ENCODE measurements around the gene FERMT2. TPM values are rescaled to one million over a fixed set of nuclear protein-coding genes. Genes with fewer than 3 reads are reported as not detected.

The FERMT2 gene
- total and polyA plus RNA-seq, 4 donors = 33.2 to 170 (median 66.6) TPM

- Histone ChIP-seq H3K4me1 (ENCODE audit: control insufficient read depth in 5 of 5, insufficient read depth in 5 of 5, low read length in 5 of 5) (peaks cover 0 to 7% (median 3%) of the 10 kb centered on the region in 5 donors), H3K9ac (ENCODE audit: insufficient read depth in 1 of 2, low read length in 2 of 2) (no peak overlapping the region), H3K36me3 (ENCODE audit: control insufficient read depth in 4 of 4, insufficient read depth in 4 of 4, low read length in 4 of 4) (no peaks in the 10 kb centered on the region), H3K27me3 (ENCODE audit: control insufficient read depth in 3 of 3, insufficient read depth in 3 of 3, low read length in 2 of 3) (no peaks in the 10 kb centered on the region), H3K9me3 (ENCODE audit: control insufficient read depth in 4 of 4, insufficient read depth in 3 of 4, low read length in 3 of 4) (no peaks in the 10 kb centered on the region), H3K4me3 (no peak overlapping the region), H3K27ac (ENCODE audit: low read depth in 1 of 2, low read length in 1 of 2) (no peak overlapping the region)
- DNase-seq (no peak), ATAC-seq (ENCODE audit: insufficient read depth, low FRiP score) (no peak)
- TF ChIP-seq CTCF (IDR thresholded peaks at IDR 0.05; ENCODE audit: control extremely low read depth, extremely low read depth) = no peak
- WGBS, 2 donors = 61 to 73% methylated on average over 1 of the region's 1 CpG
Measured at GRCh38 chr14:52995998-52996397, 45.1 kb upstream of the FERMT2 start.

- Histone ChIP-seq H3K4me3 (no peak overlapping the region), H3K9me3 (ENCODE audit: control insufficient read depth in 4 of 4, insufficient read depth in 3 of 4, low read length in 3 of 4) (no peaks in the 10 kb centered on the region), H3K36me3 (ENCODE audit: control insufficient read depth in 4 of 4, insufficient read depth in 4 of 4, low read length in 4 of 4) (no peaks in the 10 kb centered on the region), H3K27me3 (ENCODE audit: control insufficient read depth in 3 of 3, insufficient read depth in 3 of 3, low read length in 2 of 3) (no peaks in the 10 kb centered on the region), H3K9ac (ENCODE audit: insufficient read depth in 1 of 2, low read length in 2 of 2) (no peak overlapping the region), H3K27ac (ENCODE audit: low read depth in 1 of 2, low read length in 1 of 2) (no peak overlapping the region), H3K4me1 (ENCODE audit: control insufficient read depth in 5 of 5, insufficient read depth in 5 of 5, low read length in 5 of 5) (no peaks in the 10 kb centered on the region)
- no peak for TF ChIP-seq CTCF (IDR thresholded peaks at IDR 0.05; ENCODE audit: control extremely low read depth, extremely low read depth)
- 76 to 79% methylated on average over 1 of the region's 1 CpG for WGBS, 2 donors
- ATAC-seq (ENCODE audit: insufficient read depth, low FRiP score) = no peak
- no peak for DNase-seq
Measured at GRCh38 chr14:52992236-52992870, 41.5 kb upstream of the FERMT2 start.

- no peaks in the 10 kb centered on the region for H3K36me3 ChIP-seq (ENCODE audit: control insufficient read depth in 4 of 4, insufficient read depth in 4 of 4, low read length in 4 of 4)
- no peaks in the 10 kb centered on the region for H3K9me3 ChIP-seq (ENCODE audit: control insufficient read depth in 4 of 4, insufficient read depth in 3 of 4, low read length in 3 of 4)
- no peak overlapping the region for H3K4me3 ChIP-seq
- no peak for TF ChIP-seq CTCF (IDR thresholded peaks at IDR 0.05; ENCODE audit: control extremely low read depth, extremely low read depth)
- no peaks in the 10 kb centered on the region for H3K4me1 ChIP-seq (ENCODE audit: control insufficient read depth in 5 of 5, insufficient read depth in 5 of 5, low read length in 5 of 5)
- DNase-seq (no peak), ATAC-seq (ENCODE audit: insufficient read depth, low FRiP score) (no peak)
- no peak overlapping the region for H3K27ac ChIP-seq (ENCODE audit: low read depth in 1 of 2, low read length in 1 of 2)
- H3K27me3 ChIP-seq (ENCODE audit: control insufficient read depth in 3 of 3, insufficient read depth in 3 of 3, low read length in 2 of 3) = no peaks in the 10 kb centered on the region
- H3K9ac ChIP-seq (ENCODE audit: insufficient read depth in 1 of 2, low read length in 2 of 2) = no peak overlapping the region
Measured at GRCh38 chr14:52988139-52988538, 37.3 kb upstream of the FERMT2 start.

- 75 to 92% methylated on average over 3 of the region's 3 CpGs for WGBS, 2 donors
- Histone ChIP-seq H3K27ac (ENCODE audit: low read depth in 1 of 2, low read length in 1 of 2) (no peak overlapping the region), H3K9me3 (ENCODE audit: control insufficient read depth in 4 of 4, insufficient read depth in 3 of 4, low read length in 3 of 4) (no peaks in the 10 kb centered on the region), H3K4me3 (no peak overlapping the region), H3K36me3 (ENCODE audit: control insufficient read depth in 4 of 4, insufficient read depth in 4 of 4, low read length in 4 of 4) (no peaks in the 10 kb centered on the region), H3K4me1 (ENCODE audit: control insufficient read depth in 5 of 5, insufficient read depth in 5 of 5, low read length in 5 of 5) (no peaks in the 10 kb centered on the region), H3K27me3 (ENCODE audit: control insufficient read depth in 3 of 3, insufficient read depth in 3 of 3, low read length in 2 of 3) (no peaks in the 10 kb centered on the region), H3K9ac (ENCODE audit: insufficient read depth in 1 of 2, low read length in 2 of 2) (no peak overlapping the region)
- no peak for TF ChIP-seq CTCF (IDR thresholded peaks at IDR 0.05; ENCODE audit: control extremely low read depth, extremely low read depth)
- DNase-seq = peak in 1 of 3 donors; percentile 19
- no peak for ATAC-seq (ENCODE audit: insufficient read depth, low FRiP score)
Measured at GRCh38 chr14:52987514-52987913, 36.7 kb upstream of the FERMT2 start.
